ENCODE results near the gene HCFC1R1.

HCFC1R1 gene

GRCh38 chr16:3032624-3033023 is 8.9 kb upstream of the HCFC1R1 start:
- no peak for DNase-seq

GRCh38 chr16:3030222-3031212 is 6.8 kb upstream of the HCFC1R1 start:
- no peak for DNase-seq

- no peak for DNase-seq
Measured at GRCh38 chr16:3029491-3030221, 5.9 kb upstream of the HCFC1R1 start.

GRCh38 chr16:3028716-3029319 is 5.1 kb upstream of the HCFC1R1 start:
- DNase-seq, result no peak

DNA sequence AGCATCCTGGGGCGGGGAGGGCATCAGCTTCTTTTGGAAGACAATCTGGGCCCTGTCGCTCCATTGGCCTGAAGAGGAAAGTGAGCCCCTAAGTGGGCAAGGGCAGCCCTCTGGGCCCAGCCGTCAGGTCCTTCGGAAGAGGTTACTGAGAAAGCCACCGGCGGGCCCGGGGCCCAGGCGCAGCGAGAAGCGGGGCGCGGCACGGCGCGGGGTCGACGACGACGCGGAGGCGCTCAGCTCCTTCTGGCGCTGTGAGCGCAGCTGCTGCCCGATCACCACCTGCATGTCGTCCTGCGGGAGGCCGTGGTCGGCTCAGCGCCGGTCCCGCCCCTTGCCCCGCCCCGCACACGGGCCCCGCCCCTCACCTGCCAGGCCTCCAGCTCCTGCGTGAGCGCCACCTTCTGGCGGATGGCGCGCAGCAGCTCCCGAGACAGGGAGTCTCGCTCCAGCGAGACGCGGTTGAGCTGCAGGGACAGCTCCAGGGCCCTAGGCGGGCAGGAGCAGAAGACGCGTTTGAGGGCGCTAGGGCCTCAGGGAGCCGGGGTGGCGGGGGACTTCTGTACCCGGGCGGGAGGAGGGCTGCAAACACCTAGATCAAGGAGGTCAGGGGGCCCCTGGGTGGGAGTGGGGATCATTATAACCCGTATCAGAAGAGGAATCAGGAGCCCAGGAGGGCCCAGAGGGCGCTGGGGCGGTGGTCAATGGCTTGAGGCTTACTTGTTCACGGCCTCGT is 4.4 kb upstream of the HCFC1R1 start:
- DNase-seq, result peak; percentile 94

DNA sequence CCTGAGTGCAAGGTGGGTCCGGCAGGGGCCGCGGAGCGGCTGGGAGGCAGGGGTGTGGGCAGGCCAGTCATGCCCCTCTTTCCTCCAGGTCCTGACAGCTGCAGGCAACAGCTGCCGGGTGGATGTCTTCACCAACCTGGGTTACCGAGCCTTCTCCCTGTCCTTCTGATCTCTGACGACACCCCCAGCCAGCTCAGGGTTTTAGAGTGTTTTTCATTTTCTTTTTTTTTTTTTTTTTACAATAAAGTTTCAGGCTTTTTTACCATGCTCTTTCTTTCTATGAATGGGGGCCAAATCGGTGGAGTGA is 3.7 kb upstream of the HCFC1R1 start:
- DNase-seq, result no peak

- no peak for DNase-seq
Measured at GRCh38 chr16:3026609-3027488, 3.1 kb upstream of the HCFC1R1 start.

DNA sequence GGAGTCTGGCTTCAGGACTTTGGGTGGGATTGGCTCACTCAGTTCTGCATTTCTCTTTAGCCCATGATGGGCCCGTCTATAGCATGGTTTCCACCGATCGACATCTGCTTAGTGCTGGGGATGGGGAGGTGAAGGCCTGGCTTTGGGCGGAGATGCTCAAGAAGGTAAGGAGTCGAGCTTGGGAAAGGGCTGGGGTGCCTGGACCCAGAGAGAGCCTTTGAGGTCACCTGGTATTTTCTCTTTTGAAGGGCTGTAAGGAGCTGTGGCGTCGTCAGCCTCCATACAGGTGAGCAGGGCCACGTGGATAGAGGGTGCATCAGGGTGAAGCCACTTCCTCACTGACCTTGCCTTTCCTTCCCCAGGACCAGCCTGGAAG is 2.2 kb upstream of the HCFC1R1 start:
- no peak for DNase-seq

DNA sequence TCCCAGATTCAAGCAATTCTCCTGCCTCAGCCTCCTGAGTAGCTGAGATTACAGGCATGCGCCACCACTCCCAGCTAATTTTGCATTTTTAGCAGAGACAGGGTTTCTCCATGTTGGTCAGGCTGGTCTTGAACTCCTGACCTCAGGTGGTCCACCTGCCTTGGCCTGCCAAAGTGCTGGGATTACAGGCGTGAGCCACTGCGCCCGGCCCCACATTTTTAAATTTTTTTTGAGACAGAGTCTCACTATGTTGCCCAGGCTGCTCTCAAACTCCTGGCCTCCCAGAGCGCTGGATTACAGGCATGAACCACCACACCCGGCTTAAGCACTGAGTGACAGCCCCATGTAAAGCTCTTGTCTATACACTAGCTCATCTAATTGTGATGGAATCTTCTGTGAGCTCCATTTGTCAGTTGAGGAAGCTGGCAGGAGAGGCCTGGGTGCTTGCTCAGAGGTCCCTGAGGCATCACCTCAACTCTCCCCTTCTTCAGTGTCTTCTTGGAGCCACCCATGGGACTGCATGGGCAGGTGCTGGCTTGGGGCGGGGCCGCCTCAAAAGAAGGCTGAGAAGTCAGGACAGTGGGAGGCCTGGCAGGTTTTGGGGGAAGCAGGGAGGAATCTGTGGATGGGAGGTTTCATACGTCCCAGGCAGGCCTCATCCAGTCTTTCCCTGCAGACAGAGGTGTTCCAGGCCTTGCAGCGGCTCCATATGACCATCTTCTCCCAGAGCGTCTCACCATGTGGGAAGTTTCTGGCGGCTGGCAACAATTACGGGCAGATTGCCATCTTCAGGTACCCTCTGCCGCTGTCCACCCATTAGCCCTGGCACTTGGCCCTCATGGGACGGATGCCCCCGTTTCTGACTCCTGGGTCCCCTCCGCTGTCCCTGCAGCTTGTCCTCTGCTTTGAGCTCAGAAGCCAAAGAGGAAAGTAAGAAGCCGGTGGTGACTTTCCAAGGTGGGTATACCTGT is 1.6 kb upstream of the HCFC1R1 start:
- DNase-seq, result no peak

DNA sequence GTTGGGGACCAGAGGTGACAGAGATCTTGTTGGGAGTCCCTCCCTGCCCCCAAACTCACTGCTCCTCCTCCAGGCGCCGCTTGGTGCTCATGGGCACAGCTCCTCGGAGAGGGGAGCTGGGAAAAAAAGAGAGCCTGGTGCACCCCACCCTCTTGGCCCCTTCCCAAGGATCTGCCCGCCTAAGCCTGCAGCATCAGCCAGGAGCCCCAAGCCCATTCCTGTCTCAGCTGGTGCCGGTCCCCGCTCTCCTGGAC is 400 bp downstream of the HCFC1R1 start:
- no peak for DNase-seq

DNA sequence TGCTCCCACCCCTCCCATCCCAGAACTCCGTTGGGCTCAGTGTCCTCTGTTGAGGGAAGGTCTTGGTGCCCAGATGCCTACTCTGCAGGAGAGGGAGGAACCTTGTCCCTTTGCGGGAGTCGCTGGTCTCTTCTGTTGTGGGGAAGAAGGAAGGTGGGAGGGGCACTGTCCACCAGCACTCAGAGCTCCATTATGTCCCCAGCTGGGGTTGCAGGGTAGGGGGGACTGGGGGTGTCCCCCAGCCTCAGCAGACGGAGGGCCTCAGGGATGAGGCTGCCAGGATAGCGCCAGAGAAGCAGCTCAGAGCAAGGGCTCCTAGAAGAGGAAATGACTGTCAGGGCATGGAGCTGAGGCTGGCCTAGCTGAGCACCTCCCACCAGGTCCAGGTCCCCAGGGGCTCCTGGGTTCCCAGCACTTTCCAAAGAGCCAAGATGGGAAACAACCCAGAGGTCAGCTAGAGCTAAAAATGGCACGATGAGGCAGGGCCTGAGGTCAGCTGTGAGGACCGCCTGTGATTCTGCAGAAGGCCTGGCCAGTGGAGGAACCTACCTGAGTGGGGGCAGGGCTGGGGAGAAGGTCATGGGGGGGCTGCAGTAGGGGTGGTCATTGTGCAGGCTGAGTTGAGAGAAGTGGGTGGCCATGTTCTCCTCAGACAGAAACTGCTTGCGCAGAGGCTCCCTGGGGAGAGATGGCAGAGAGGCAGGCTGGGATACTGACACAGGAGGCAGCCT is 893 bp downstream of the HCFC1R1 start:
- no peak for DNase-seq

- DNase-seq, result peak; percentile 89
Measured at GRCh38 chr16:3022208-3022683, 1.5 kb downstream of the HCFC1R1 start.

DNA sequence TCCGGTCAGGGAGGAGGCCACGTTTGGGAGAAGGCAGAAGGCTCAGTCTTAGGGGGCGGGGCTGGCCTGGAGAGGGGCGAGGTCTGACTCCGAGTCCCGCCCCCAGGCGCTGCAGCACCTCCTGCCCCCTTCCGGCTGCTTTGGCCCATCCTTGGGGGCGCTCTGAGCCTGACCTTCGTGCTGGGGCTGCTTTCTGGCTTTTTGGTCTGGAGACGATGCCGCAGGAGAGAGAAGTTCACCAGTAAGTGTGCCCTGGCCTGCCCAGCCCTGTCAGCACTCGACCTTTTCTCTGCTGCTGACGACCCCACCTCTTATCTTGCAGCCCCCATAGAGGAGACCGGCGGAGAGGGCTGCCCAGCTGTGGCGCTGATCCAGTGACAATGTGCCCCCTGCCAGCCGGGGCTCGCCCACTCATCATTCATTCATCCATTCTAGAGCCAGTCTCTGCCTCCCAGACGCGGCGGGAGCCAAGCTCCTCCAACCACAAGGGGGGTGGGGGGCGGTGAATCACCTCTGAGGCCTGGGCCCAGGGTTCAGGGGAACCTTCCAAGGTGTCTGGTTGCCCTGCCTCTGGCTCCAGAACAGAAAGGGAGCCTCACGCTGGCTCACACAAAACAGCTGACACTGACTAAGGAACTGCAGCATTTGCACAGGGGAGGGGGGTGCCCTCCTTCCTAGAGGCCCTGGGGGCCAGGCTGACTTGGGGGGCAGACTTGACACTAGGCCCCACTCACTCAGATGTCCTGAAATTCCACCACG is 2.1 kb downstream of the HCFC1R1 start:
- peak; percentile 72 for DNase-seq

DNA sequence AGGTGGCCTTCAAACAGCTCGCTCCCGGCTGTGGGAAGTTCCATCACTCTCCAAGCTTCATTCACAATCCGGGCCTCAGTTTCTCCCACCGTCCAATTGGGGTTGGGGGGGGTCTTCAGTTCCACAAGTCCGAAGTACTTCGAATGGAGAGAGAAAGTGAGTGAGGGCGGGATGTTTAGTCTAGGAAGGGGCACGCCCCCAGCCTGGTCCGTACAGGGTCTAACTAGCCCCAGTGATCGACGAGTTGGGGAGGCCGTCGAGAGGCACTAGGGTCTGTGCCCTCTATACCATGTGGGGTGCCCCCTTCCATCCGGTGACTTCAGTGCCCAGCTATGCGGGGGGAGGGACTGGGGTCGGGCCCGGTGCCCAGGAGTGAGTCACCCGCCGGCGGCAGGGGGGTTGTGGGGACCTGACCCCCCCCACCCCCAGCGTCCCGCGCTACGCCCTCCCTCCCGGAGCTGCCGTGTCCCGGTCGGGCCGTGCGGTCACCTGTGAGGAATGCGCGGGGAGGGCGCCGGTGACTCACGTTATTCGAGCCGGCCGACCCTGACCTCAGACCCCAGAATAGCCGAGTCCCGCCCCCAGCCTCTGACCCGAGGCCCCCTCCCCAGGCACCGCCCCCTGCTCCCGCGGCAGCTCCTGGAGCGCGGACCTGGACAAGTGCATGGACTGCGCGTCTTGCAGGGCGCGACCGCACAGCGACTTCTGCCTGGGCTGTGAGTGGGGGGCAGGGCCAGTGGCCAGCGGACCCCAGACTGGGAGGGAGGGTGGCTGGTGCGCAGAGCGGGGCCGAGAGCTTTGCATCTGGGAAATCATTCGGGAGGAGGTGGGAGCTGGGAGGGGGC is 2.9 kb downstream of the HCFC1R1 start:
- peak; percentile 42 for DNase-seq

- peak; percentile 64 for DNase-seq
Measured at GRCh38 chr16:3020247-3020603, 3.5 kb downstream of the HCFC1R1 start, which contains the start of gene TNFRSF12A. TSS of gene TNFRSF12A (plus strand) at chr16:3020368. CDS start at chr16:3020398, 30 bp downstream.

GRCh38 chr16:3019594-3020246 is 4.0 kb downstream of the HCFC1R1 start:
- no peak for DNase-seq

- no peak for DNase-seq
Measured at GRCh38 chr16:3017794-3018506, 5.8 kb downstream of the HCFC1R1 start, which contains the start of gene CLDN6. TSS of gene CLDN6 (minus strand) at chr16:3018183. CDS start at chr16:3016021, 2,162 bp downstream.

Measured in stimulated activated CD4-positive, alpha-beta T cell treated with anti-CD3 and anti-CD28 coated beads, Interleukin-12 subunit alpha, Interleukin-12 subunit beta, amount 100 ng/mL, for 4 hours (primary cell).